Right renal cortex interstitium (tissue), 3 donors: ENCODE results near the gene HINT3. TPM values are rescaled to one million over a fixed set of nuclear protein-coding genes. Genes with fewer than 3 reads are reported as not detected.
A peak's percentile ranks its signal among the peaks of the same experiment; 100 is the strongest.
"Not testable (repeated sequence)": the region's sequence is repeated elsewhere in the genome, so short reads cannot be mapped to it uniquely, and the experiment has no call there.

Source experiments
- DNase-seq, 3 donors: peaks; one replicate each; pipeline ENCODE4 v3.0.0-alpha.2; 2013; ENCODE audit warnings: low read depth in 3 of 3, low spot score in 2 of 3
- polyA plus RNA-seq, 3 donors: library from polyadenylated mRNA; unstranded; fragments of 120-200 nt; gene quantifications; one replicate each; pipeline ENCODE4 v1.2.1, GENCODE V29; 2013; ENCODE audit not compliant: insufficient read length in 3 of 3

Gene HINT3
- polyA plus RNA-seq, 3 donors, result 34.7 to 35.8 (median 34.8) TPM

DNA sequence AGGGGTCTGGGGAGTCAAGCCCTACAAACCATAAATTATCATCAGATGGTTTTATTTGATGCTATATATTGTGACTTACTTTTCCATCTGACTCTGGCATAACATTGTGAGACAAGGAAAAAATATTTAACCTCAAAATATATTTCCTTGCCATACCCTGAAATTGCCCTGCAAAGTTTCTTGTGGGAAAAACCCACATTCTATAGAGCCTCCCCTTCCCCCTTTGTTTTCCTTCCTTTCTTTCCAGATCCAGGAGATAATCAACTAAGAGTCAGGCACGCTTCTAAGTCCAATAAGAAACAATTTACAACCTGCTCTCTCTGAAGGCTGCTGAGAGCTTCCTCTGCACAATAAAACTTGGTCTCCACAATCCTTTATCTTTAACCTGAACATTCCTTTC, 17.5 kb upstream of the HINT3 start:
- DNase-seq, result no peak

GRCh38 chr6:125939791-125940190, 16.8 kb upstream of the HINT3 start:
- DNase-seq, result no peak

GRCh38 chr6:125940247-125941041, 16.1 kb upstream of the HINT3 start:
- no peak for DNase-seq

GRCh38 chr6:125942672-125943527, 13.7 kb upstream of the HINT3 start:
- DNase-seq, result no peak

GRCh38 chr6:125943528-125944433, 12.8 kb upstream of the HINT3 start:
- no peak for DNase-seq

- DNase-seq, result peak in 1 of 3 donors; percentile 27
These were observed 12.1 kb upstream of the HINT3 start for GRCh38 chr6:125944434-125944816.

- no peak for DNase-seq
These were observed 11.7 kb upstream of the HINT3 start for GRCh38 chr6:125944896-125945295.

- DNase-seq, result no peak
These were observed 11.0 kb upstream of the HINT3 start for GRCh38 chr6:125945378-125946141.

GRCh38 chr6:125947615-125948014, 9.0 kb upstream of the HINT3 start:
- DNase-seq, result no peak

GRCh38 chr6:125948455-125948854, 8.1 kb upstream of the HINT3 start:
- DNase-seq, result no peak

- DNase-seq, result no peak
These were observed 7.5 kb upstream of the HINT3 start for GRCh38 chr6:125949069-125949468.

DNA sequence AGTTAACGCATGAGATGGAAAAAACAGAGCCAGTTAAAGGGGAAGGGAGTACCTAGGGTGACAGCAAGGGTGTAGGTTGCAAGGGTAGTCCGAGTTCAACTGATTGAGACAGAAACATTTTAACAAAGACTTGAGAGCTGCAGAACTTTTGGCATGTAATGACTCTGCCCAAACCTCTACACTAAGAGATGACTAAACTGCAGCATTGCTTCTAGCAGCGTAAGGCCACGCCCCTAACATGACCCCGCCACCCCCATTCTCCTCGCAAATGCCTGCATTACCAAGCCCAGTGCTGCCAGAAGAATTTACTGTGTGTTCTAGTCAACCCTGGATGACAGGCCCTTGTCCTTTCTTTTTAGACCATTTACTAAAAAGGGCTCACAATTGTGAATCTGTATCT, 6.3 kb upstream of the HINT3 start:
- DNase-seq, result no peak

GRCh38 chr6:125950716-125951115, 5.9 kb upstream of the HINT3 start:
- DNase-seq, result not testable (repeated sequence)

- DNase-seq, result no peak
These were observed 5.2 kb upstream of the HINT3 start for GRCh38 chr6:125951323-125951722.

GRCh38 chr6:125952764-125953501, 3.6 kb upstream of the HINT3 start:
- DNase-seq, result no peak

DNA sequence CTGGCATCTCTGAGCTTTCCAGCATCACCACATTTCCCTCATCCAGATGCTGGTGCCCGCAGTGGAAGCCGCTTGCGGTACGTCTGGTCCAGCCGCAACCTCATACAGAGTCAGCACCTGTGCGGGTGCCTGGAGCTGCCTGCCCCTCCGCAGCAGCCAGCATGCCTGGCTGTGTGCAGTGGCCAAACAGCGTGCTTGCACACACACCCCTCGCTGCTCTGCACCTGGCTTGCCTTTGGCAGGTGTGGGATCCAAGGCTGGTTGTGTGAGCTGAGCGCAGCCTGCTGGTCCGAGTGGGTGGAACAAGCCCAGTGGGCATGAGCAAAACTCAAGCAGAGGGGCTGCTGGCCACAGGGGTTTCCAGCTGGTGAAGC, 3.1 kb upstream of the HINT3 start:
- DNase-seq, result no peak

DNA sequence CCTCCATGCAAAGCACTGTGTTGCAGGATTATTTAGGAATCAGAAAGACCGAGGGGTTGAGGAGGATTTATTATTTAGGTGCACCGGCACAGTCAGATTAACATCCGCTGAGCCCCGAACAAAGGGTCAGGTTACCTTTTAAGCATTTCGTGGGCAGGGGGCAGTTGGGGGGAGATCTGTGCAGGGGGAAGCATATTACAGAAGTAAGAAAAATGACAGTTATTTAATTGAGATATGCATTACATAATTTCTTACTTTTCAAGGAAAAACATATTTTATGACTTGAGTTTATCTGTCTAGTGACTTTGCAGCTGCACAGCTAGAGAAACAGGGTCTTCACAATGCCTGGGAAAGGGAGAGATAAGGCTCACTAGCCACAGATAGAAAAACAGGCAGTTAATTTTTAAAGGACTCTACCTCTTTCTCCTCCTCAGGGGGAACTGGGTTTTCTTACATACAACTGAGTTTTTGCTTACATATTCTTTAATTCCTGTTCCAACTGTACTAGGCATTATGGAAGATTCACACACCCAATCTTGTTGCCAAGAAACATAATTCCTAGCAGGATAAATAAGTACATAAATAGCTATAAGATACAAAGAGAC, 1.7 kb upstream of the HINT3 start:
- DNase-seq, result no peak

- no peak for DNase-seq
These were observed 597 bp upstream of the HINT3 start for GRCh38 chr6:125955973-125956372.

DNA sequence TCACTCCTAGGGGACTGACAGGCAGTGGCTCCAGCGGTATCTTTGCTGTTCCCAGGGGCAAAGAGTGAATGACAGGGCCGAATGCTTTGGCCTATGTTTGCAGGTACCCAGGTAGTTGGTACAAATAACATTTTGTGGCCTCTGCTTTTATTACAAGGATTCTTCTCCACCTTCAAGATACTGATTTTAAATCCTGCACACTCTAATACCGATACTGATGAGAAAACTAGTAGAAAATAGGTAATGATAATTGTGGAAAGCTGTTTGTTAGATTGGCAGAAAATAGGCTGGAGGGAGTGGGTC, 772 bp downstream of the HINT3 start:
- peak in 1 of 3 donors; percentile 14 for DNase-seq
